ENCODE data around the gene PEAK1.

GRCh38 chr15:77355321-77355720 lies 64.6 kb downstream of the PEAK1 start:
- TF ChIP-seq, protein P1, sequence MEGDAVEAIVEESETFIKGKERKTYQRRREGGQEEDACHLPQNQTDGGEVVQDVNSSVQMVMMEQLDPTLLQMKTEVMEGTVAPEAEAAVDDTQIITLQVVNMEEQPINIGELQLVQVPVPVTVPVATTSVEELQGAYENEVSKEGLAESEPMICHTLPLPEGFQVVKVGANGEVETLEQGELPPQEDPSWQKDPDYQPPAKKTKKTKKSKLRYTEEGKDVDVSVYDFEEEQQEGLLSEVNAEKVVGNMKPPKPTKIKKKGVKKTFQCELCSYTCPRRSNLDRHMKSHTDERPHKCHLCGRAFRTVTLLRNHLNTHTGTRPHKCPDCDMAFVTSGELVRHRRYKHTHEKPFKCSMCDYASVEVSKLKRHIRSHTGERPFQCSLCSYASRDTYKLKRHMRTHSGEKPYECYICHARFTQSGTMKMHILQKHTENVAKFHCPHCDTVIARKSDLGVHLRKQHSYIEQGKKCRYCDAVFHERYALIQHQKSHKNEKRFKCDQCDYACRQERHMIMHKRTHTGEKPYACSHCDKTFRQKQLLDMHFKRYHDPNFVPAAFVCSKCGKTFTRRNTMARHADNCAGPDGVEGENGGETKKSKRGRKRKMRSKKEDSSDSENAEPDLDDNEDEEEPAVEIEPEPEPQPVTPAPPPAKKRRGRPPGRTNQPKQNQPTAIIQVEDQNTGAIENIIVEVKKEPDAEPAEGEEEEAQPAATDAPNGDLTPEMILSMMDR (IDR thresholded peaks at IDR 0.05) = no peak
- TF ChIP-seq POLR2A (IDR thresholded peaks at IDR 0.05) = no peak

Data from vagina (tissue), 2 donors.